ENCODE measurements around the gene NOP56.
"Not testable (repeated sequence)": the region's sequence is repeated elsewhere in the genome, so short reads cannot be mapped to it uniquely, and the experiment has no call there.

The NOP56 gene

GRCh38 chr20:2643708-2644107 lies 8.7 kb upstream of the NOP56 start:
- no peak for DNase-seq (ENCODE audit: low spot score)

- DNase-seq (ENCODE audit: low spot score): peak; percentile 82
Observed at GRCh38 chr20:2652724-2653555, 508 bp downstream of the NOP56 start.

DNA sequence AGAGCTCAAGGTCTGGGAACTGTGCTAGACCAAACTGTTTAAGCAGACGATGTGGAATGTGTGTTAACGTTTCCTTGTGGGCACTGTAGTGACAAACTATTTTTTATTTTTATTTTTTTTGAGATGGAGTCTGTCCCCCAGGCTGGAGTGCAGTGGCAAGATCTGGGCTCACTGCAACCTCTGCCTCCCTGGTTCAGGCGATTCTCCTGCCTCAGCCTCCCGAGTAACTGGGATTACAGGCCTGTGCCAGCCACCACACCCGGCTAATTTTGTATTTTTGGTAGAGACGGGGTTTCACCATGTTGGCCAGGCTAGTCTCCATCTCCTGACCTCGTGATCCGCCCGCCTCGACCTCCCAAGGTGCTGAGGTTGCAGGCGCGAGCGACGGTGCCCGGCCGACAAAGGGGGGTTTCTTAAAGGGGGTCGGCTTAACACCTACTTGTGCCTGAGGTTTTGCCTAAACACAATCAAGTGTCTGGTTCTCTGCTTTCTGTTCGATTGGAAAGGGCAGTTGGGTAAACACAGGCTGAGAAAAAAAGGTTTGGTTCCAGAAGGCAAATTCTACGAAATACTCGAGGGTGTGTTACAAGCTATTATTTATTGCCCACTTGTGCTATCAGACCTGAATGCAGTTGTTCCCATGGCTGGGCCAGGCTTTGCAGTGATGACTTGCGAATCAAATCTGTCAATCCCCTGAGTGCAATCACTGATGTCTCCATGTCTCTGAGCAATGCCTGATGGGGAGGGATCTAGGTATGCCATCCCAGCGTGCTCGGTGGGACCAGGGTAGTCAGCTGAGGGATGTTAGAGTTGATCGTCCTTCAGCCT lies 1.3 kb downstream of the NOP56 start:
- DNase-seq (ENCODE audit: low spot score): no peak

GRCh38 chr20:2654384-2654822 lies 2.0 kb downstream of the NOP56 start:
- no peak for DNase-seq (ENCODE audit: low spot score)

GRCh38 chr20:2654831-2655230 lies 2.4 kb downstream of the NOP56 start:
- DNase-seq (ENCODE audit: low spot score): no peak

GRCh38 chr20:2655331-2656116 lies 3.1 kb downstream of the NOP56 start:
- no peak for DNase-seq (ENCODE audit: low spot score)

DNA sequence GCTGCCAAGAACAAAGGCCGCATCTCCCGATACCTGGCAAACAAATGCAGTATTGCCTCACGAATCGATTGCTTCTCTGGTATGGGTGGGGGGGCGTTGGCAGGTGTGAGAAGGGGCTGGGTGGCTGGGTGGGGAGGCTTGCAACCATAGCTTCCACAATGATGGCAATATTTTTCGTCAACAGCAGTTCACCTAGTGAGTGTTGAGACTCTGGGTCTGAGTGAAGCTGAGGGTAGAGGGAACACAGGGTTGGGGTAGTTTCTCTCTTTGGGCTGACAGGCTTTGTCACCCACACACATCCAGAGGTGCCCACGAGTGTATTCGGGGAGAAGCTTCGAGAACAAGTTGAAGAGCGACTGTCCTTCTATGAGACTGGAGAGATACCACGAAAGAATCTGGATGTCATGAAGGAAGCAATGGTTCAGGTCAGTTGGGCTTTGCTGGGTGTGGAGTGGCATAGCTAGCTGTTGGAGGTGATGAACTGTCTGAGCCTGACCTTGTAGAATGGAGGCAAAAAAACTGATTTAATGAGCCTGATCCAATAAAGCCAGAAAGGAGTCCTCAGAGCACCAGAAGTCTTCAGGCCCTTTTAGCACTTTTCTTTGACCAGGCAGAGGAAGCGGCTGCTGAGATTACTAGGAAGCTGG lies 4.2 kb downstream of the NOP56 start:
- no peak for DNase-seq (ENCODE audit: low spot score)

GRCh38 chr20:2657241-2657640 lies 4.8 kb downstream of the NOP56 start:
- no peak for DNase-seq (ENCODE audit: low spot score)

GRCh38 chr20:2657674-2658073 lies 5.2 kb downstream of the NOP56 start:
- no peak for DNase-seq (ENCODE audit: low spot score)

GRCh38 chr20:2658414-2659354 lies 6.3 kb downstream of the NOP56 start:
- no peak for DNase-seq (ENCODE audit: low spot score)

- no peak for DNase-seq (ENCODE audit: low spot score)
Observed at GRCh38 chr20:2659547-2659946, 7.1 kb downstream of the NOP56 start.

GRCh38 chr20:2663364-2663886 lies 11.0 kb downstream of the NOP56 start:
- no peak for DNase-seq (ENCODE audit: low spot score)

- peak; percentile 93 for DNase-seq (ENCODE audit: low spot score)
Observed at GRCh38 chr20:2663887-2664719, 11.7 kb downstream of the NOP56 start, which contains the start of gene IDH3B. Gene IDH3B, minus strand, starts transcription at chr20:2664216. Its CDS starts 28 bp downstream, at chr20:2664188.

GRCh38 chr20:2671977-2672376 lies 19.5 kb downstream of the NOP56 start:
- DNase-seq (ENCODE audit: low spot score): no peak

GRCh38 chr20:2672446-2672845 lies 20.0 kb downstream of the NOP56 start:
- DNase-seq (ENCODE audit: low spot score): no peak

GRCh38 chr20:2673453-2673852 lies 21.0 kb downstream of the NOP56 start:
- DNase-seq (ENCODE audit: low spot score): no peak

GRCh38 chr20:2680046-2680445 lies 27.6 kb downstream of the NOP56 start:
- DNase-seq (ENCODE audit: low spot score): no peak

DNA sequence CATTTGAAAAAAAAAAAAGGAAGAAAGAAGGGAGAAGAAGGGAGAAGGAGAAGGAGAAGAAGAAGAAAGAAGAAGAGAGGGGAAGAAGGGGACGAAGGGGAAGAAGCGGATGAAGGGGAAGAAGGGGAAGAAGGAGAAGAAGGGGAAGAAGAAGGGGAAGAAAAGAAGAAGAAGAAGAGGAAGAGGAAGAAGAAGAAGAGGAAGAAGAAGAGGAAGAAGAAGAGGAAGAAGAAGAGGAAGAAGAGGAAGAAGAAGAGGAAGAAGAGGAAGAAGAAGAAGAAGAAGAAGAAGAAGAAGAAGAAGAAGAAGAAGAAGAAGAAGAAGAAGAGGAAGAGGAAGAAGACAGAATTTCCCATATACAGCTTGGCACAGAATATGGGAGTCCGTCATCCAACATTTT lies 29.6 kb downstream of the NOP56 start:
- DNase-seq (ENCODE audit: low spot score): not testable (repeated sequence)

DNA sequence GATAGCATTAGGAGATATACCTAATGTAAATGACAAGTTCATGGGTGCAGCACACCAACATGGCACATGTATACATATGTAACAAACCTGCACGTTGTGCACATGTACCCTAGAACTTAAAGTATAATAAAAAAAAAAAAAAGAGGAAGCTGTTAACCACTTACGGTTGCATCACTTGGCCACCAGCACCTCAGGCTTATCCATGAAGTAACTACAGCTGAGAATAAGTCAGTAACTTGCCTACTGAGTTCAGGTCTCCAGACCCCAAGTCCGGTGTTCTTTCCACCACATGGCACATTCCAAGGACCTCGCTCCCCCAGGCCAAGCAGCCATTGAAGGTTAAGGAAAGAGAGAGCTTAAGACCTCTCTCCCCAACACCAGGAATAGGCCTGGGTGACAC lies 32.4 kb downstream of the NOP56 start:
- DNase-seq (ENCODE audit: low spot score): not testable (repeated sequence)

All from D341Med (cell line).